Measurements from ENCODE around the gene PEX26. TPM values are rescaled to one million over a fixed set of nuclear protein-coding genes. Genes with fewer than 3 reads are reported as not detected.
"Not testable (repeated sequence)": the region's sequence is repeated elsewhere in the genome, so short reads cannot be mapped to it uniquely, and the experiment has no call there.

The PEX26 gene
- total RNA-seq, 1 experiment from 2014 or later = 47.1 TPM

- Mint-ChIP-seq H3K27ac (ENCODE audit: low read depth, unreplicated experiment) (no peak overlapping the region), H3K36me3 (ENCODE audit: insufficient read depth, unreplicated experiment) (no peaks in the 10 kb centered on the region), H3K27me3 (ENCODE audit: insufficient read depth, unreplicated experiment) (no peaks in the 10 kb centered on the region), H3K4me1 (ENCODE audit: insufficient read depth, unreplicated experiment) (no peaks in the 10 kb centered on the region), H3K4me3 (ENCODE audit: unreplicated experiment) (no peak overlapping the region), H3K9me3 (ENCODE audit: unreplicated experiment) (no peaks in the 10 kb centered on the region)
- intact Hi-C loops (cut with micrococcal nuclease) = no loop called here
- no peak for DNase-seq (ENCODE audit: unreplicated experiment)
- BruUV-seq (replicated peaks) = no TSS peak
- ChIA-PET CTCF (no interaction called here), POLR2A (no interaction called here)
- TF ChIP-seq, protein P1, sequence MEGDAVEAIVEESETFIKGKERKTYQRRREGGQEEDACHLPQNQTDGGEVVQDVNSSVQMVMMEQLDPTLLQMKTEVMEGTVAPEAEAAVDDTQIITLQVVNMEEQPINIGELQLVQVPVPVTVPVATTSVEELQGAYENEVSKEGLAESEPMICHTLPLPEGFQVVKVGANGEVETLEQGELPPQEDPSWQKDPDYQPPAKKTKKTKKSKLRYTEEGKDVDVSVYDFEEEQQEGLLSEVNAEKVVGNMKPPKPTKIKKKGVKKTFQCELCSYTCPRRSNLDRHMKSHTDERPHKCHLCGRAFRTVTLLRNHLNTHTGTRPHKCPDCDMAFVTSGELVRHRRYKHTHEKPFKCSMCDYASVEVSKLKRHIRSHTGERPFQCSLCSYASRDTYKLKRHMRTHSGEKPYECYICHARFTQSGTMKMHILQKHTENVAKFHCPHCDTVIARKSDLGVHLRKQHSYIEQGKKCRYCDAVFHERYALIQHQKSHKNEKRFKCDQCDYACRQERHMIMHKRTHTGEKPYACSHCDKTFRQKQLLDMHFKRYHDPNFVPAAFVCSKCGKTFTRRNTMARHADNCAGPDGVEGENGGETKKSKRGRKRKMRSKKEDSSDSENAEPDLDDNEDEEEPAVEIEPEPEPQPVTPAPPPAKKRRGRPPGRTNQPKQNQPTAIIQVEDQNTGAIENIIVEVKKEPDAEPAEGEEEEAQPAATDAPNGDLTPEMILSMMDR (IDR thresholded peaks at IDR 0.05; ENCODE audit: unreplicated experiment) = no peak
These were observed 53.1 kb downstream of the PEX26 start for GRCh38 chr22:18130699-18131429.

DNA sequence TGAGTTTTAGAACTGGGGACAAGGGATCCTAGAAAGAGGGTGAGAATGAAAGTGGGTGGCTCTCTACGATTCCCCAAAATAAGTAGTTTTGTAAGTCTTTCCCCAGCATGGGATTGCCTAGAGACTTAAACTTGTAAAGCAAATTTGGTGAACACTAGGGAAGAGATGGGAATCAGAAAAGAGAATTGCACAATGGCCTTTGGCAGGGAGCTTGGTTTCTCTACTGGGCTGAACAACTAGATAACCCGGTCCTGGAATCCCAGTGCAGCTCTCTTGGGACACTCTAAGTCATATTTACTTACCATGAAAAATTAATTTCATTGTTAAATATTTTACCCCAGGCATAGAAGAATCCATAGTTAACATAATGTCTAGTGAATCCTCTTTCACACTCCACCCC lies 55.7 kb downstream of the PEX26 start:
- Mint-ChIP-seq H3K27me3 (ENCODE audit: insufficient read depth, unreplicated experiment) (no peaks in the 10 kb centered on the region), H3K9me3 (ENCODE audit: unreplicated experiment) (no peaks in the 10 kb centered on the region), H3K27ac (ENCODE audit: low read depth, unreplicated experiment) (no peak overlapping the region), H3K36me3 (ENCODE audit: insufficient read depth, unreplicated experiment) (no peaks in the 10 kb centered on the region), H3K4me3 (ENCODE audit: unreplicated experiment) (no peak overlapping the region), H3K4me1 (ENCODE audit: insufficient read depth, unreplicated experiment) (no peaks in the 10 kb centered on the region)
- BruUV-seq (replicated peaks) = no TSS peak
- ChIA-PET CTCF (no interaction called here), POLR2A (interaction anchor here (1.3 kb wide), 1 partner anchor 55 kb away, joined by 3 read pairs; the partner anchor contains the start of gene PEX26)
- TF ChIP-seq, protein P1 (IDR thresholded peaks at IDR 0.05; ENCODE audit: unreplicated experiment) = no peak
- intact Hi-C loops (cut with micrococcal nuclease) = no loop called here
- no peak for DNase-seq (ENCODE audit: unreplicated experiment)

DNA sequence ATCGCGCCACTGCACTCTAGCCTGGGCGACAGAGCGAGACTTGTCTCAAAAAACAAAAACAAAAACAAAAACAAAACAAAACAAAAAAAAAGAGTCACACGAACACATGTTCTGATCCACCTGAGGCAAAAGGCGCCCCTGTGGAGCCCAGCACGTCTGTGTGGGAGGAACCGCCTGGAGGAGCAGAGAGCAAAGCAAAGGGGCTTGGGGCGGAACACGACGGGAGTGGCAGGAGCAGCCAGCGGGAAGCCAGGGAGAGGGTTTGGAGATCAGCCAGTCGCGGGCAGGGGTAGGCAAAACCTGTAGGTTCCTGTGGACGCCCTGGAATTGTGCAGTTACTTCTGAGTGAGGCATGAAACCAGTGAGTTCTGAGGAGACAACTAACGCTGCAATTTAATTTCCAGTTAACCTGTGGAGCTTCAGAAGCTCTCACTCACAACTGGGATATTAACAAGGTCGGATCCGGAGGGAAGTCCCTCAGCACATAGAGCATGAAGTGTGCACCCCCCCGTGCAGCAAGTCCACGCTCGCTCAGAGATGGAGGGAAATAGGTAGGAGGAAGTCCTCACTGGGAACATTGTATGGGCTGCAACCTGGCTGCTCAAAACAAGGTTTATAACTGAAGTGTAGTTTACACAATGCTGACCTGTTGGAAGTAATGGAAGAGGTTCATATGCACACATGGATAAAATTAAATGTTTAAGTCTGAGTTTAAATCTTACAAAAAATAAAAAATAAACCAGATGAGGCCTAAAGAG lies 59.0 kb downstream of the PEX26 start:
- BruUV-seq (replicated peaks) = no TSS peak
- ChIA-PET CTCF (no interaction called here), POLR2A (no interaction called here)
- H3K36me3 Mint-ChIP-seq (ENCODE audit: insufficient read depth, unreplicated experiment) = no peaks in the 10 kb centered on the region
- H3K4me3 Mint-ChIP-seq (ENCODE audit: unreplicated experiment) = no peak overlapping the region
- no peaks in the 10 kb centered on the region for H3K4me1 Mint-ChIP-seq (ENCODE audit: insufficient read depth, unreplicated experiment)
- H3K27me3 Mint-ChIP-seq (ENCODE audit: insufficient read depth, unreplicated experiment) = no peaks in the 10 kb centered on the region
- intact Hi-C loops (cut with micrococcal nuclease) = no loop called here
- no peak for DNase-seq (ENCODE audit: unreplicated experiment)
- TF ChIP-seq, protein P1 (IDR thresholded peaks at IDR 0.05; ENCODE audit: unreplicated experiment) = no peak
- H3K27ac Mint-ChIP-seq (ENCODE audit: low read depth, unreplicated experiment) = no peak overlapping the region
- no peaks in the 10 kb centered on the region for H3K9me3 Mint-ChIP-seq (ENCODE audit: unreplicated experiment)

GRCh38 chr22:18141004-18141403 lies 63.2 kb downstream of the PEX26 start:
- H3K4me3 Mint-ChIP-seq (ENCODE audit: unreplicated experiment); intact Hi-C loops (cut with micrococcal nuclease); BruUV-seq (replicated peaks); H3K4me1 Mint-ChIP-seq (ENCODE audit: insufficient read depth, unreplicated experiment); H3K9me3 Mint-ChIP-seq (ENCODE audit: unreplicated experiment); H3K36me3 Mint-ChIP-seq (ENCODE audit: insufficient read depth, unreplicated experiment); DNase-seq (ENCODE audit: unreplicated experiment); H3K27me3 Mint-ChIP-seq (ENCODE audit: insufficient read depth, unreplicated experiment); H3K27ac Mint-ChIP-seq (ENCODE audit: low read depth, unreplicated experiment): not testable (repeated sequence)
- ChIA-PET POLR2A (interaction anchor here (1.2 kb wide), 1 partner anchor 26 kb away, joined by 6 read pairs; no protein-coding TSS in a partner anchor), CTCF (interaction anchor here (0.5 to 0.7 kb wide), 4 partner anchors 10 to 399 kb away, joined by 3 to 4 read pairs (median 3); no protein-coding TSS in a partner anchor)

Data from MCF 10A (cell line).